Esophagus muscularis mucosa (tissue), 4 donors: ENCODE data around the gene GIPC1. TPM values are rescaled to one million over a fixed set of nuclear protein-coding genes. Genes with fewer than 3 reads are reported as not detected.

ENCODE experiments used
- DNase-seq: peaks from one replicate; pipeline ENCODE4 v3.0.0-alpha.2; 2017; ENCODE audit errors: extremely low spot score
- H3K27ac ChIP-seq, 4 donors: fragments of 200-600 bp; sonication (generic); replicated peaks in 1 of 4; 1 replicate in 3 of 4; 2 replicates in 1 of 4; pipeline ENCODE4 v1.5.1; 2016 to 2019; ENCODE audit warnings: mild to moderate bottlenecking in 1 of 4
- H3K27me3 ChIP-seq, 4 donors: fragments of 200-600 bp; sonication (generic); one replicate each; pipeline versions ENCODE4 v1.5.1 to v1.6.0; 2016 to 2019
- H3K36me3 ChIP-seq, 4 donors: fragments of 200-600 bp; sonication (generic); one replicate each; pipeline ENCODE4 v1.5.1; 2016 to 2019
- H3K4me1 ChIP-seq, 4 donors: fragments of 200-600 bp; sonication (generic); one replicate each; pipeline ENCODE4 v1.5.1; 2016 to 2019
- H3K4me3 ChIP-seq, 4 donors: fragments of 200-600 bp; sonication (generic); 1 replicate in 2 of 4; 2 replicates in 2 of 4; pipeline ENCODE4 v1.5.1; 2016 to 2019; ENCODE audit warnings: mild to moderate bottlenecking in 4 of 4, moderate library complexity in 1 of 4
- H3K9me3 ChIP-seq, 4 donors: fragments of 200-600 bp; sonication (generic); 1 replicate in 3 of 4; 2 replicates in 1 of 4; pipeline ENCODE4 v1.5.1; 2016 to 2019
- CTCF ChIP-seq, 3 experiments: fragments of 200-600 bp in 2 of 3; fragments of 450-650 bp in 1 of 3; sonication (generic) in 2 of 3; IDR thresholded peaks; one replicate each; pipeline ENCODE4 v1.5.1; 2017 to 2019; ENCODE audit warnings: antibody characterized with exemption in 3 of 3, mild to moderate bottlenecking in 2 of 3, moderate library complexity in 1 of 3
- EP300 ChIP-seq: sonication (generic); formaldehyde crosslinking; IDR thresholded peaks from one replicate; pipeline ENCODE4 v1.6.1; 2017; ENCODE audit warnings: antibody characterized with exemption
- POLR2A ChIP-seq: fragments of 450-650 bp; IDR thresholded peaks from one replicate; pipeline ENCODE4 v1.6.1; 2017; ENCODE audit warnings: antibody characterized with exemption, moderate library complexity, mild to moderate bottlenecking, low read depth
- POLR2AphosphoS5 ChIP-seq, 2 donors: sonication (generic); formaldehyde crosslinking; IDR thresholded peaks; one replicate each; pipeline ENCODE4 v1.6.1; 2017; ENCODE audit warnings: antibody characterized with exemption in 2 of 2
- WGBS: methylation state at CpG from one replicate; pipeline ENCODE4 v1.1.5; 2018; 5-methylcytosine and 5-hydroxymethylcytosine counted together
- intact Hi-C: fragments of 100-400 bp; cut with DNase I; formaldehyde crosslinking; loops from one replicate; pipeline ENCODE4 v1.15.1; 2023
- total RNA-seq, 4 donors: library from RNA; depleted of rRNA; stranded (reverse); fragments of >200 nt; gene quantifications; one replicate each; pipeline versions ENCODE4 v1.1.0 to v1.2.1, GENCODE V29; 2016

The GIPC1 gene
- total RNA-seq, 4 donors from 2014 or later, result 88.5 to 138 (median 108) TPM

- Histone ChIP-seq H3K4me3 (no peak overlapping the region), H3K4me1 (peaks cover 38 to 62% (median 56%) of the 10 kb centered on the region in 4 donors), H3K27me3 (no peaks in the 10 kb centered on the region), H3K27ac (peak overlapping the region in 1 of 4 donors; percentile 3), H3K36me3 (peaks cover 28 to 42% (median 33%) of the 10 kb centered on the region in 4 donors), H3K9me3 (no peaks in the 10 kb centered on the region)
- TF ChIP-seq CTCF (IDR thresholded peaks at IDR 0.05), result no peak
- no peak for TF ChIP-seq POLR2A
- TF ChIP-seq EP300, result no peak
- no peak for TF ChIP-seq POLR2AphosphoS5 (IDR thresholded peaks at IDR 0.05)
- DNase-seq, result no peak
- intact Hi-C loops, result no loop called here
- 94% methylated on average over 14 of the region's 14 CpGs for WGBS
Measured at GRCh38 chr19:14512406-14512961, 16.6 kb upstream of the GIPC1 start.

GRCh38 chr19:14511229-14511593 lies 15.3 kb upstream of the GIPC1 start:
- peak overlapping the region; percentile 73 to 81 (median 74) for H3K27ac ChIP-seq
- DNase-seq, result no peak
- H3K36me3 ChIP-seq, result peaks cover 22 to 34% (median 29%) of the 10 kb centered on the region in 4 donors
- no peaks in the 10 kb centered on the region for H3K9me3 ChIP-seq
- intact Hi-C loops, result no loop called here
- TF ChIP-seq EP300 (no peak), POLR2AphosphoS5 (IDR thresholded peaks at IDR 0.05) (no peak), POLR2A (no peak), CTCF (IDR thresholded peaks at IDR 0.05) (no peak)
- WGBS, result 88% methylated on average over 4 of the region's 4 CpGs
- H3K4me1 ChIP-seq, result peaks cover 31 to 50% (median 46%) of the 10 kb centered on the region in 4 donors
- H3K4me3 ChIP-seq, result no peak overlapping the region
- no peaks in the 10 kb centered on the region for H3K27me3 ChIP-seq

- Histone ChIP-seq H3K27me3 (no peaks in the 10 kb centered on the region), H3K36me3 (peaks cover 16 to 28% (median 22%) of the 10 kb centered on the region in 4 donors), H3K4me1 (peaks cover 24 to 45% (median 40%) of the 10 kb centered on the region in 4 donors), H3K4me3 (peak overlapping the region; percentile 8 to 33 (median 18)), H3K9me3 (no peaks in the 10 kb centered on the region), H3K27ac (peak overlapping the region; percentile 73 to 81 (median 74))
- intact Hi-C loops, result no loop called here
- DNase-seq, result no peak
- TF ChIP-seq POLR2AphosphoS5 (IDR thresholded peaks at IDR 0.05) (peak; percentile 50 to 61), POLR2A (no peak), EP300 (no peak), CTCF (IDR thresholded peaks at IDR 0.05) (no peak)
- WGBS, result 40% methylated on average over 22 of the region's 22 CpGs
Measured at GRCh38 chr19:14510311-14511228, 14.6 kb upstream of the GIPC1 start.

- WGBS, result 65% methylated on average over 12 of the region's 12 CpGs
- TF ChIP-seq EP300, result no peak
- no peak for TF ChIP-seq POLR2A
- TF ChIP-seq CTCF (IDR thresholded peaks at IDR 0.05), result no peak
- H3K4me3 ChIP-seq, result no peak overlapping the region
- H3K4me1 ChIP-seq, result peaks cover 9 to 31% (median 20%) of the 10 kb centered on the region in 4 donors
- H3K9me3 ChIP-seq, result no peaks in the 10 kb centered on the region
- intact Hi-C loops, result no loop called here
- H3K27ac ChIP-seq, result peak overlapping the region in 2 of 4 donors; percentile 30 to 34
- DNase-seq, result no peak
- H3K36me3 ChIP-seq, result peaks cover 0 to 2% (median 0%) of the 10 kb centered on the region in 4 donors
- H3K27me3 ChIP-seq, result no peaks in the 10 kb centered on the region
Measured at GRCh38 chr19:14507704-14508542, 12.0 kb upstream of the GIPC1 start.
